NCI-H1436 treated with DMSO at 0.1 percent for 48 hours (cell line): ENCODE data around the gene LRRFIP1.
A peak's percentile ranks its signal among the peaks of the same experiment; 100 is the strongest.
"Not testable (repeated sequence)": the region's sequence is repeated elsewhere in the genome, so short reads cannot be mapped to it uniquely, and the experiment has no call there.

Experiments
- DNase-seq: peaks from one replicate; lab custom pipeline; 2025; lab: John Stamatoyannopoulos, UW

LRRFIP1 gene

DNA sequence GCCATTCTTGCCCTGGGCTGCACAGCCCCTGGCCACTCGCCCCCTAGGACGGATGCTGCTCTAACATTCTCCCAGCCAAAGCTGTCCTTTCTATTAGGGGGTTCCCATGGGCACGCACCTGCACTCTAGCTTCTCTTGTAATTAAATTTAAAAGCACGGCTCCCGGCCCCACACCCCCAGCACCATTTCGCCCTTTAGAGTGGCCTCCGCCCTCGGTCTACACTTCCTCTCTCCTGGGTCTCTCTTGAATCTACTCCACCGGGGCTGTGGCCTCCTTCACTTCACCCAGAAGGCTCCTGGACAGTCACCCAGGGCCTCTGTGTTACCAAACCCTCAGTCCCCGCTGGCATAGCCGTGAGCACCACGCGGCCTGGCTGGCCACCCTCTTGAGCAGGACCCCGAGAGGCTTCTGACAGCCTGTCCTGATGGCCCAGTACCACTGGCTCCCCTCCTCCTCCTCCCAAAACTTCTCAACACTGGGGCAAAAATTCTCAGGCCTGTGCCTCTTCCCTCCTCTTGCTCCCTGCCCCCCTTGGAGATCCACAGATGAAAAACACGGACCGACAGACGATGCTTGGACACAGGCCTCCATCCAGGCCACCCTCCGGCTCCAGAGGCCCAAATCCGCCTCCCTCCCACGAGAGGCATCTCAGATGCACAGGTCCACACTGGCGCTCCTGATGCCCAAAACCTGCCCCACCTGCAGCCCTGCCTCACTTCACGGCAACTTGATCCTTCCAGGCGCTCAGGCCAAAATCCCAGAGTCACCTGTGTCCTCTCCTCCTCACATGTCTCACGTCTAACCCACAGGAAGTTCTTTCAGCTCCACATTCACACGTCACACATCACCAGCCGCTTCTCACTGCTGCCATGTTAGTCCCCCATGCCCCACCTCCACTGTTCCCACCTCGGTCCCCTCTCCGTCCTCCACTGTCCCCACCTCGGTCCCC, 29.9 kb upstream of the LRRFIP1 start:
- DNase-seq, result no peak

DNA sequence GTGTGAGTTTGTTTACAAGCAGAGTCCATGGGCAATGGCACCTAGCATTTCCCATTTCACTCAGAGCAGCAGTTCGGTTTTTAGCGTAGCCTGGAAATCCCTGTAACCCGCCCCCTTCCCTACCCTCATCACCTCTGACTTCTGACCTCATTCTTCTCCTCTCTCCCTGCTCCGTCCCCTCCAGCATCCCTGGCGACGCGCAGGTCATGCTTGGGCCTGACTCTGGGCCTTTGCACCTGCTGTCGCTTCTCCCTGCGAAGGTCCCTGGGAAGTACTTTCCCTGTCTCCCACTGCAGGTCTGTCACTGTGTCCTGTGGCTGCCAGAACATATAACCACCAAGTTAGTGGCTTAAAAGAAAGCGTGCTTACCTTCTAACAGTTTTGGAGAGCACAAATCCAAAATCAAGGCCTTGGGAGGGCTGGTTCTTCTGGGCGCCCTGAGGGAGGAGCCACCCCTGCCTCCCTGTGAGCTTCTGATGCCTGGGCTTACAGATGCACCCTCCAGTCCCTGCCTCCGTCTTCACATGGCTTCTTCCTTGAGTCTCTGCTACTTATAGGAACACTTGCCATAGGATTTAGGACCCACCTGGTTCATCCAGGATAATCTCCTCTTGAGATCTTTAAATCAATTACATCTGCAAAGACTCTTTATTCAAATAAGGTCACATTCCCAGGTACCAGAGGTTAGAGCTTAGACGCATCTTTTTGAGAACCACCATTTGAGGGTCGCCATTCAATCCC, 28.7 kb upstream of the LRRFIP1 start:
- no peak for DNase-seq

GRCh38 chr2:237599465-237600110, 27.8 kb upstream of the LRRFIP1 start:
- DNase-seq, result no peak

DNA sequence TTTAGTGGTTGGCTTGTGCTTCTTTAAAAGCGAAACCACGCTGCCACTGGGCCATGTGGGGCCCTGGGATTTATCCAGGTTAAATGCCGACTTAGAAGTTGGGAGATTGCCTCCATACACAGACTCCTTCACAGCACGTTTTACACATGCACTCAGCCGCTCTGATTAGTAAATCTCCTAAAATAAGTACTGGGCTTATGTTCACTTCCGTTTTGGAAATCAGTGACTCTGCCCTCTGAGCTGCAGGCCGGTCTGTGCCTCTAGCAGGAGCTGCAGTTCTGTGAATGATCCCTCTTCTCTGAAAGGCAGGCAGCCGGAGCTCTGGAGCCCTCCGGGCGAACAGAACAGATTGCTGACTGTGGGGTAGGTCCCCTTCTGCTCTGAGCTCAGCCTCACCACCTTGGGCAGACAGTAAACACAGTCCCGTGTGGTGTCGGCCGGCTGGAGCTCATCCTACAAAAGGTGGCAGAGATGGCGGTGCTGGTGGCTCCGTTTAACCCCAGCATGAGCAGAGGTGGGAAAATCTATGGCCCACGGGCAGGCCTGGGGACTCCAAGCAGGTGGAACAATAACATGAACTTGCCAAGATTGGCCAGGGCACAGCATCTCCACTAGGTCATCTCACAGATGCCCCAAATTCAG, 27.1 kb upstream of the LRRFIP1 start:
- no peak for DNase-seq

DNA sequence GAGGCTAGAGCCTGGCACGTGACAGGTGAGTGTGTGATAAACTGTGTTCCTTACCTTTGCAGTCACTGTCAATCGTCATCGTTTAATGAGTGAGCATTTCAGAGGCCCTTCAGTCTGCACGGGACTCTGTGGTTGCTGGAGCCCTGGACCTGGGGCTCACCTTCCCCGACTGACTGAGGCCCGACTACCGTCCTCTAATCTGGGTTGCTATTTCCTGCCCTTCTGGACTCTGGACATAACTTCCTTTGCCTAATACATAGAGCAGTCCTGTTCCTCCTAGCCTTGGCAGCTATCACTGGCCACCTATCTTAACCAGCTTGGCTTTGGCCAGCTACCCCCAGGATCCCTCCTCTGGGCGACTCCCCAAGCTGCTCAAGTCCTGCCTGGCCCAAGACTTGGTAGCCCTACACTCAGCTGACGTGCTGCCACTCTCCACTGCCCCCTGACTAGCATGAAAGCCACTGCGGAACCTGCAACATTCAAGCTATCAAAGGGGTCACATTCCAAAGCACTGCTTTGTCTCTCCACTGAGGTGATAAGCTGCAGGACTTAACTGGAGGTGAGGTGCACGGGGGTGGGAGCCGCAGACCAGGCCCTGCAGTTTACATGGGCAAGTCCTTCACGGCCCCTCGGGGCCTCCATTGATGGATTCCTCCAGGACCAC, 25.8 kb upstream of the LRRFIP1 start:
- no peak for DNase-seq

- no peak for DNase-seq
Measured at GRCh38 chr2:237602409-237602808, 25.0 kb upstream of the LRRFIP1 start.

GRCh38 chr2:237603049-237603717, 24.2 kb upstream of the LRRFIP1 start:
- DNase-seq, result no peak

GRCh38 chr2:237603718-237604362, 23.5 kb upstream of the LRRFIP1 start:
- DNase-seq, result peak; percentile 1

DNA sequence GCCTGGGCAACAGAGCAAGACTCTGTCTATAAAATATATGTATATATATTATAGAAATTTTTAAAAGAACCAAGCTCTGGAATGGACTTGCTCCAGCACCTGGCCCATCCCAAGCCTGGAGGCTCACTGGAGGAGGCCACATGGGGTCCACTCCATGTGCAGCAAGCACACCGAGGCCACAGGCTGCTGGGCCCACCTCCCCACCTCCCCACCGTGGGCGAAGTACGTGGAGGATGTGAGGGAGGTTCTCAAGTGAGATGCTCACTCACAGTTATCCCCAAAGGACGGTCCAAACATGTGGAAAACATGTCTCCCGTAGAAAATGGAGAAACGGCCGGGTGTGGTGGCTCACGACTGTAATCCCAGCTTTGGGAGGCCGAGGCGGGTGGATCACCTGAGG, 23.0 kb upstream of the LRRFIP1 start:
- no peak for DNase-seq

GRCh38 chr2:237604960-237605359, 22.4 kb upstream of the LRRFIP1 start:
- DNase-seq, result no peak

- not testable (repeated sequence) for DNase-seq
Measured at GRCh38 chr2:237606522-237606921, 20.9 kb upstream of the LRRFIP1 start.

GRCh38 chr2:237612527-237613357, 14.6 kb upstream of the LRRFIP1 start:
- no peak for DNase-seq

DNA sequence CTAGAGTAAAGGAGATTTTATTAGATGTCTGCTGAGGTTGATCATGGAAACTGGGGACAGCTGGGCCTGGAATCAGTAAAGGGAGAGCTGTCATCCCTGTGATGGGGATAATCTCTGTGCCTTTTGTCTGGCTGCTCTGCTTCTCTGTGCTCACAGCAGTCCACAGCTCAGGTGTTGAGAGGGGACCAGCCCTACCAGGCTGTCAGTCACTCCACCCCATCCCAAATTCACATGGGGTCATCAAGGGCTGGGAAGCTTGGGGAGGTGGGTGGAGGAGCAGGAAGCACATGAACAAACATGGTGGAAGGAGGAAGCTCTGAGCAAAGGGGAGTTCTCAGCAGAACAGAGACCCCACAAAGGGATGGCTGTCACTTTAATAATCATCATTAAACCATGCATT, 13.7 kb upstream of the LRRFIP1 start:
- DNase-seq, result no peak

DNA sequence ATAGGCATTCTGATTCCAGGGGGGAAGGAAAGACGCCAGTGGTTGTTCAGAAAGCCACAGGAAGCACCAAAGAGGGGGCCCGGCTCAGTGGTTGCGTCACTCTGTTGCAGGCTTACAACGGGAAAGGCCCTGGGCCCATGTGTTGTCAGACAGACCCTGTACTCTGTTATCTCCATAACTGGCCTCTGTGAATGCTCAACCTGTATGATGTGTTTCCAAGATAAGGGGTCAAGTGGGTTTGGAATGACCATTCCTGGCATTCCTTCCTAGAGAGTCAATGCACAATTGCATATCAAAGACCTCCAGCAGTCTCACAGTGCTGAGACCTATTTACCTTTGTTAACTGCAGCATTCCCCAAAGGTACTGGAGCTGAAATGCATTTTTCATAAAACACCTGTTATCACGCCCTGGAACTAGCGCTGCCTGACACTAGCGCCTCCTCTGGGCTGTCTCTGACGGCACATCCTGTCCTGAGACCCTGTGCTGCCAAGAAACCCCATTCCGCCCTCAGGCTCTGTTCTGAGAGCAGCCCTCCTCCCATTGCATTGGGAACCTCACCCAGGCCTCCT, 13.2 kb upstream of the LRRFIP1 start:
- DNase-seq, result no peak

DNA sequence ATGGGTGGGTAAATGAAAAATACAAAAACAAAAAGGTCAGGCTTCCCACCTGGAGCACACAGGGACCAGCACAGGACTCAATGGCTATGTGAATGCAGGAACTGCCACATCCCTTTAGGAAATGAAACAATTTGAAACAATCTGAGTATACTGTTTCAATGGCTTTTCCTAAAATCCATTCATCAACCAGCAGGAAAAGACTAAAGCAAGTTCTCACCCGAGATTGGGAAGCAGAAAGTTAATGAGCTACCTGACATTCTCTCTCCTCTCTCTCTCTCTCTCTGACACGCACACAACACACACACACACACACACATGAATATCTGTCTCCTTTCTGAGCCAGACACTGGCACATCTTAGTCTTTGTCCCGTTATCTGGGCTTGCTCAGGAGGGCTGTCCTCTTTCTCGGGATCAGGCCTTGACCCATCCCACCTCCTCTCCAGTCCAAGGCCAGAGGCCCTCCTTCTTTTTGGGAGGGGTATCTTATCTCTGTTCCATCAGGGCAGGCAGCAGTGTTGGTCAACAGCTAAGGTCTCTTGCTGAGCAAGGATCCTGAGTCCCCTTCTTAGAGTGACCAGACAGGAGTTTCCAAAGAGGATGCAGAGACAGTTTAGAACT, 11.6 kb upstream of the LRRFIP1 start:
- DNase-seq, result no peak

- no peak for DNase-seq
Measured at GRCh38 chr2:237616373-237616733, 11.0 kb upstream of the LRRFIP1 start.

GRCh38 chr2:237616734-237617586, 10.4 kb upstream of the LRRFIP1 start:
- no peak for DNase-seq

- DNase-seq, result no peak
Measured at GRCh38 chr2:237617587-237617982, 9.8 kb upstream of the LRRFIP1 start.
